CD14-positive monocyte (primary cell): ENCODE results near the gene STOX2. TPM values are rescaled to one million over a fixed set of nuclear protein-coding genes. Genes with fewer than 3 reads are reported as not detected.

ENCODE experiments used
- DNase-seq, 3 donors: peaks; one replicate each; pipeline ENCODE4 v3.0.0-alpha.2; 2011 to 2022
- H2AFZ ChIP-seq: 2 replicates; pipeline ENCODE4 v1.6.0; 2012; ENCODE audit warnings: mild to moderate bottlenecking, low read depth, low read length, inconsistent platforms; ENCODE audit not compliant: insufficient read depth, poor library complexity, severe bottlenecking
- H3K27ac ChIP-seq, 2 donors: 1 replicate in 1 of 2; 2 replicates in 1 of 2; pipeline ENCODE4 v1.5.1; 2012 to 2013; ENCODE audit warnings: low read length in 2 of 2, control low read depth in 1 of 2, inconsistent platforms in 1 of 2, low read depth in 1 of 2, mild to moderate bottlenecking in 1 of 2
- H3K27me3 ChIP-seq, 2 donors: one replicate each; pipeline versions ENCODE4 v1.6.0 to v1.6.1; 2011 to 2013; ENCODE audit warnings: low read length in 2 of 2; ENCODE audit not compliant: control insufficient read depth in 2 of 2, insufficient read depth in 2 of 2
- H3K36me3 ChIP-seq, 2 donors: replicated peaks in 1 of 2; 1 replicate in 1 of 2; 2 replicates in 1 of 2; pipeline versions ENCODE4 v1.5.1 to v1.6.1; 2012 to 2013; ENCODE audit warnings: low read length in 2 of 2, control low read depth in 1 of 2, inconsistent platforms in 1 of 2, mild to moderate bottlenecking in 1 of 2; ENCODE audit not compliant: insufficient read depth in 2 of 2, control insufficient read depth in 1 of 2
- H3K4me1 ChIP-seq, 2 donors: 1 replicate in 1 of 2; 2 replicates in 1 of 2; pipeline versions ENCODE4 v1.5.1 to v1.6.1; 2012 to 2013; ENCODE audit warnings: low read length in 2 of 2, control low read depth in 1 of 2, inconsistent platforms in 1 of 2, mild to moderate bottlenecking in 1 of 2, moderate library complexity in 1 of 2; ENCODE audit not compliant: insufficient read depth in 2 of 2, control insufficient read depth in 1 of 2
- H3K4me2 ChIP-seq: replicated peaks from 2 replicates; pipeline ENCODE3; 2012; ENCODE audit warnings: low read length, moderate library complexity, mild to moderate bottlenecking; ENCODE audit not compliant: poor library complexity, severe bottlenecking; ENCODE audit errors: extremely low read depth
- H3K4me3 ChIP-seq, 3 experiments: fragments of 200-600 bp in 1 of 3; sonication (generic) in 1 of 3; replicated peaks in 1 of 3; 1 replicate in 2 of 3; 2 replicates in 1 of 3; pipeline ENCODE4 v1.5.1; 2011 to 2013; ENCODE audit warnings: low read length in 3 of 3, mild to moderate bottlenecking in 3 of 3, control low read depth in 2 of 3, low read depth in 2 of 3, inconsistent platforms in 1 of 3, moderate library complexity in 1 of 3
- H3K79me2 ChIP-seq: 2 replicates; pipeline ENCODE4 v1.6.0; 2012; ENCODE audit warnings: mild to moderate bottlenecking, control low read depth, inconsistent platforms, low read length, moderate library complexity; ENCODE audit not compliant: insufficient read depth
- H3K9ac ChIP-seq: 2 replicates; pipeline ENCODE4 v1.6.0; 2017; ENCODE audit warnings: low read length, mild to moderate bottlenecking; ENCODE audit not compliant: insufficient read depth, poor library complexity, severe bottlenecking
- H3K9me3 ChIP-seq, 2 donors: replicated peaks in 1 of 2; 1 replicate in 1 of 2; 2 replicates in 1 of 2; pipeline versions ENCODE4 v1.5.1 to v1.6.1; 2012 to 2013; ENCODE audit warnings: low read length in 2 of 2, control low read depth in 1 of 2; ENCODE audit not compliant: control insufficient read depth in 1 of 2, insufficient read depth in 1 of 2
- H4K20me1 ChIP-seq: 2 replicates; pipeline ENCODE4 v1.6.0; 2012; ENCODE audit warnings: mild to moderate bottlenecking, low read length, control low read depth, moderate library complexity; ENCODE audit not compliant: insufficient read depth
- H3K27ac Mint-ChIP-seq, 7 donors: one replicate each; pipeline ENCODE4 v1.8.0; 2020; ENCODE audit warnings: mild to moderate bottlenecking in 7 of 7, mixed read lengths in 7 of 7, moderate library complexity in 6 of 7, inconsistent platforms in 2 of 7
- H3K27me3 Mint-ChIP-seq, 3 donors: one replicate each; pipeline ENCODE4 v1.8.0; 2021 to 2022; ENCODE audit warnings: low read depth in 3 of 3, mild to moderate bottlenecking in 3 of 3, mixed read lengths in 3 of 3, moderate library complexity in 3 of 3, inconsistent platforms in 1 of 3
- H3K36me3 Mint-ChIP-seq, 2 donors: one replicate each; pipeline ENCODE4 v1.8.0; 2020; ENCODE audit warnings: mixed read lengths in 2 of 2, inconsistent platforms in 1 of 2, mild to moderate bottlenecking in 1 of 2
- H3K4me1 Mint-ChIP-seq: one replicate; pipeline ENCODE4 v1.8.0; 2020; ENCODE audit warnings: mild to moderate bottlenecking, mixed read lengths
- H3K4me3 Mint-ChIP-seq, 2 donors: one replicate each; pipeline ENCODE4 v1.8.0; 2020; ENCODE audit warnings: mild to moderate bottlenecking in 2 of 2, mixed read lengths in 2 of 2, moderate library complexity in 1 of 2
- H3K9me3 Mint-ChIP-seq, 7 donors: one replicate each; pipeline ENCODE4 v1.8.0; 2020 to 2022; ENCODE audit warnings: mixed read lengths in 7 of 7, mild to moderate bottlenecking in 6 of 7, moderate library complexity in 6 of 7, inconsistent platforms in 2 of 7
- WGBS: methylation state at CpG from one replicate; pipeline ENCODE4 v1.1.5; 2013; ENCODE audit warnings: missing lambda C conversion rate; ENCODE audit not compliant: insufficient coverage; 5-methylcytosine and 5-hydroxymethylcytosine counted together
- intact Hi-C, 2 donors: fragments of 100-400 bp; cut with micrococcal nuclease; formaldehyde crosslinking; loops; one replicate each; pipeline versions ENCODE4 v1.15.0 to v1.15.1; 2023
- polyA plus RNA-seq, 3 donors: library from polyadenylated mRNA; depleted of rRNA in 1 of 3; unstranded in 2 of 3; stranded (reverse) in 1 of 3; fragments of 300-500 nt in 2 of 3; fragments of >200 nt in 1 of 3; fragmentation: Illumina TruSeq in 2 of 3; gene quantifications; 1 replicate in 2 of 3; 2 replicates in 1 of 3; pipeline ENCODE4 v1.2.3, GENCODE V29; 2012 to 2021
- TF ChIP-seq, protein P1 (sequence below): fragments of 200-600 bp; IDR thresholded peaks from one replicate; pipeline ENCODE4 v1.8.0; 2022; ENCODE audit warnings: antibody characterized with exemption, mild to moderate bottlenecking

STOX2 gene
- polyA plus RNA-seq, 3 donors: 0.01 TPM; not detected in 2

GRCh38 chr4:184000457-184001396 lies 95.6 kb downstream of the STOX2 start:
- Histone ChIP-seq H3K27me3 (no peaks in the 10 kb centered on the region), H3K4me1 (peaks cover 1% of the 10 kb centered on the region in 2 donors), H3K79me2 (no peaks in the 10 kb centered on the region), H4K20me1 (no peaks in the 10 kb centered on the region), H2AFZ (no peak overlapping the region), H3K9ac (no peak overlapping the region), H3K27ac (no peak overlapping the region), H3K4me2 (no peak overlapping the region), H3K4me3 (no peak overlapping the region), H3K9me3 (no peaks in the 10 kb centered on the region), H3K36me3 (no peaks in the 10 kb centered on the region)
- TF ChIP-seq, protein P1, sequence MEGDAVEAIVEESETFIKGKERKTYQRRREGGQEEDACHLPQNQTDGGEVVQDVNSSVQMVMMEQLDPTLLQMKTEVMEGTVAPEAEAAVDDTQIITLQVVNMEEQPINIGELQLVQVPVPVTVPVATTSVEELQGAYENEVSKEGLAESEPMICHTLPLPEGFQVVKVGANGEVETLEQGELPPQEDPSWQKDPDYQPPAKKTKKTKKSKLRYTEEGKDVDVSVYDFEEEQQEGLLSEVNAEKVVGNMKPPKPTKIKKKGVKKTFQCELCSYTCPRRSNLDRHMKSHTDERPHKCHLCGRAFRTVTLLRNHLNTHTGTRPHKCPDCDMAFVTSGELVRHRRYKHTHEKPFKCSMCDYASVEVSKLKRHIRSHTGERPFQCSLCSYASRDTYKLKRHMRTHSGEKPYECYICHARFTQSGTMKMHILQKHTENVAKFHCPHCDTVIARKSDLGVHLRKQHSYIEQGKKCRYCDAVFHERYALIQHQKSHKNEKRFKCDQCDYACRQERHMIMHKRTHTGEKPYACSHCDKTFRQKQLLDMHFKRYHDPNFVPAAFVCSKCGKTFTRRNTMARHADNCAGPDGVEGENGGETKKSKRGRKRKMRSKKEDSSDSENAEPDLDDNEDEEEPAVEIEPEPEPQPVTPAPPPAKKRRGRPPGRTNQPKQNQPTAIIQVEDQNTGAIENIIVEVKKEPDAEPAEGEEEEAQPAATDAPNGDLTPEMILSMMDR: no peak
- DNase-seq: no peak
- Mint-ChIP-seq H3K4me3 (no peak overlapping the region), H3K27ac (peak overlapping the region in 1 of 7 donors; percentile 7), H3K4me1 (peaks cover 1% of the 10 kb centered on the region), H3K9me3 (peaks cover 0 to 4% (median 0%) of the 10 kb centered on the region in 7 donors), H3K36me3 (no peaks in the 10 kb centered on the region), H3K27me3 (peaks cover 0 to 2% (median 0%) of the 10 kb centered on the region in 3 donors)
- 94% methylated on average over 26 of the region's 26 CpGs for WGBS
- intact Hi-C loops: no loop called here

DNA sequence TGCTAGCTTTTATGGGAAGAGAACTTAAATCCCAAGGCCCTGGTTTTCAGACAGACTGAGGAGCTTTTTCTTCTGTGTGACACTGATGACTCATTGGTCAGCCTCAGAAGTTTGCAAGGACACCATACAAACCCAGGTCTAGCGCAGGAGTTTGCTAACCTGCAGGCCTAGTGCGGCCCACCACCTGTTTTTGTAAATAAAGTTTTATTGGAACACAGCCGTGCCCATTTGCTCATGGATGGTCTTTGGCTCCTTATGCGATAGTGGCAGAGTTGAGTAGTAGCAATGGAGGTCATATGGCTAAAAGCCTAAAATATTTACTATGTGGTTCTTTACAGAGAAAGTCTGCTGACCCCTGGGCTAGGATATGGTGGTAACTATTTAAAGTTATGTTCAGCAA lies 98.3 kb downstream of the STOX2 start:
- Histone ChIP-seq H2AFZ (no peak overlapping the region), H3K4me1 (no peaks in the 10 kb centered on the region), H3K9me3 (peaks cover 0 to 3% of the 10 kb centered on the region in 2 donors), H3K9ac (no peak overlapping the region), H3K79me2 (no peaks in the 10 kb centered on the region), H3K27ac (no peak overlapping the region), H3K27me3 (no peaks in the 10 kb centered on the region), H3K36me3 (no peaks in the 10 kb centered on the region), H4K20me1 (no peaks in the 10 kb centered on the region), H3K4me2 (no peak overlapping the region), H3K4me3 (no peak overlapping the region)
- Mint-ChIP-seq H3K27ac (no peak overlapping the region), H3K9me3 (peaks cover 0 to 4% (median 0%) of the 10 kb centered on the region in 7 donors), H3K27me3 (peaks cover 0 to 2% (median 0%) of the 10 kb centered on the region in 3 donors), H3K36me3 (no peaks in the 10 kb centered on the region), H3K4me3 (no peak overlapping the region), H3K4me1 (no peaks in the 10 kb centered on the region)
- intact Hi-C loops: no loop called here
- no peak for DNase-seq
- 100% methylated on average over 3 of the region's 4 CpGs for whole genome bisulfite sequencing
- TF ChIP-seq, protein P1: no peak
